Hepatocyte (in vitro differentiated cells): Measurements from ENCODE around the gene PTPRE. TPM values are rescaled to one million over a fixed set of nuclear protein-coding genes. Genes with fewer than 3 reads are reported as not detected.

Experiments used
- DNase-seq: peaks from one replicate; pipeline ENCODE4 v3.0.0-alpha.2; 2016; ENCODE audit warnings: low spot score
- H2AFZ ChIP-seq: fragments of 200-600 bp; sonication (generic); 2 replicates; pipeline ENCODE4 v1.6.0; 2016; ENCODE audit warnings: antibody characterized with exemption, mild to moderate bottlenecking
- H3K27ac ChIP-seq: fragments of 200-600 bp; sonication (generic); 2 replicates; pipeline ENCODE4 v1.5.1; 2016; ENCODE audit warnings: mild to moderate bottlenecking
- H3K27me3 ChIP-seq: fragments of 200-600 bp; sonication (generic); 2 replicates; pipeline ENCODE4 v1.6.1; 2016
- H3K36me3 ChIP-seq: fragments of 200-600 bp; sonication (generic); replicated peaks from 2 replicates; pipeline ENCODE4 v1.5.1; 2016; ENCODE audit warnings: low read depth; ENCODE audit not compliant: insufficient read depth
- H3K4me1 ChIP-seq: fragments of 200-600 bp; sonication (generic); 2 replicates; pipeline ENCODE4 v1.5.1; 2016; ENCODE audit warnings: mild to moderate bottlenecking, moderate library complexity; ENCODE audit not compliant: insufficient read depth
- H3K4me2 ChIP-seq: fragments of 200-600 bp; sonication (generic); 2 replicates; pipeline ENCODE4 v1.6.0; 2016
- H3K4me3 ChIP-seq: fragments of 200-600 bp; sonication (generic); 2 replicates; pipeline ENCODE4 v1.5.1; 2016; ENCODE audit warnings: mild to moderate bottlenecking
- H3K79me2 ChIP-seq: fragments of 200-600 bp; sonication (generic); 2 replicates; pipeline ENCODE4 v1.6.0; 2017; ENCODE audit warnings: mild to moderate bottlenecking
- H3K9me2 ChIP-seq: fragments of 200-600 bp; sonication (generic); replicated peaks from 2 replicates; pipeline ENCODE4 v1.6.0; 2017; ENCODE audit warnings: mild to moderate bottlenecking; ENCODE audit not compliant: insufficient read depth
- H3K9me3 ChIP-seq: fragments of 200-600 bp; sonication (generic); 2 replicates; pipeline ENCODE4 v1.5.1; 2016; ENCODE audit warnings: low read depth, mild to moderate bottlenecking
- H4K20me1 ChIP-seq: fragments of 200-600 bp; sonication (generic); 2 replicates; pipeline ENCODE4 v1.6.0; 2016; ENCODE audit warnings: mild to moderate bottlenecking; ENCODE audit not compliant: insufficient read depth, poor library complexity, severe bottlenecking
- CTCF ChIP-seq: fragments of 200-600 bp; sonication (generic); IDR thresholded peaks from 2 replicates; pipeline ENCODE4 v1.5.1; 2016; ENCODE audit warnings: antibody characterized with exemption, mild to moderate bottlenecking; ENCODE audit not compliant: poor library complexity
- EZH2 ChIP-seq: fragments of 200-600 bp; sonication (generic); IDR thresholded peaks from 2 replicates; pipeline ENCODE4 v1.6.1; 2016; ENCODE audit warnings: antibody characterized with exemption, mild to moderate bottlenecking, borderline replicate concordance
- EZH2phosphoT487 ChIP-seq: fragments of 200-600 bp; sonication (generic); IDR thresholded peaks from one replicate; pipeline ENCODE4 v1.6.1; 2018; ENCODE audit warnings: antibody characterized with exemption, mild to moderate bottlenecking, low read depth, moderate library complexity; ENCODE audit not compliant: unreplicated experiment, severe bottlenecking
- WGBS: methylation state at CpG from one replicate; pipeline ENCODE4 v1.1.6; 2016; ENCODE audit warnings: low lambda C conversion rate; ENCODE audit errors: missing lambda C conversion rate; 5-methylcytosine and 5-hydroxymethylcytosine counted together
- polyA plus RNA-seq: library from polyadenylated mRNA; unstranded; fragments of >200 nt; fragmentation: Nextera tagmentation; extraction: Ambion mirVana; gene quantifications from 2 replicates; pipeline ENCODE4 v1.2.1, GENCODE V29; 2016
- total RNA-seq: library from RNA; depleted of rRNA; stranded (reverse); fragments of >200 nt; gene quantifications from 2 replicates; pipeline ENCODE4 v1.2.3, GENCODE V29; 2014

Gene PTPRE
- total and polyA plus RNA-seq, 2 experiments from 2014 or later: 3.2 to 10.1 TPM

GRCh38 chr10:128011059-128011979 is 104.4 kb downstream of the PTPRE start:
- H3K9me3 ChIP-seq: no peaks in the 10 kb centered on the region
- no peak overlapping the region for H3K4me3 ChIP-seq
- peak overlapping the region; percentile 71 for H3K4me2 ChIP-seq
- H3K9me2 ChIP-seq: no peaks in the 10 kb centered on the region
- peak; percentile 80 for DNase-seq
- H3K4me1 ChIP-seq: no peaks in the 10 kb centered on the region
- WGBS: 22% methylated on average over 27 of the region's 27 CpGs
- TF ChIP-seq EZH2 (no peak), EZH2phosphoT487 (no peak), CTCF (peak; percentile 99)
- no peak overlapping the region for H2AFZ ChIP-seq
- no peaks in the 10 kb centered on the region for H3K79me2 ChIP-seq
- H3K36me3 ChIP-seq: no peaks in the 10 kb centered on the region
- no peak overlapping the region for H3K27ac ChIP-seq
- H4K20me1 ChIP-seq: no peaks in the 10 kb centered on the region
- no peaks in the 10 kb centered on the region for H3K27me3 ChIP-seq

- H3K27ac ChIP-seq: no peak overlapping the region
- TF ChIP-seq CTCF: no peak
- no peak for TF ChIP-seq EZH2
- no peak for TF ChIP-seq EZH2phosphoT487
- no peaks in the 10 kb centered on the region for H3K36me3 ChIP-seq
- no peaks in the 10 kb centered on the region for H3K9me2 ChIP-seq
- no peak overlapping the region for H3K4me3 ChIP-seq
- no peaks in the 10 kb centered on the region for H3K27me3 ChIP-seq
- no peaks in the 10 kb centered on the region for H3K9me3 ChIP-seq
- no peaks in the 10 kb centered on the region for H3K4me1 ChIP-seq
- no peak overlapping the region for H3K4me2 ChIP-seq
- 94% methylated on average over 4 of the region's 4 CpGs for WGBS
- H3K79me2 ChIP-seq: no peaks in the 10 kb centered on the region
- no peak for DNase-seq
- H4K20me1 ChIP-seq: no peaks in the 10 kb centered on the region
- no peak overlapping the region for H2AFZ ChIP-seq
Observed at GRCh38 chr10:128013626-128014025, 106.7 kb downstream of the PTPRE start.

- no peak for DNase-seq
- no peak for TF ChIP-seq EZH2
- no peak for TF ChIP-seq EZH2phosphoT487
- TF ChIP-seq CTCF: no peak
- no peaks in the 10 kb centered on the region for H3K9me3 ChIP-seq
- 82% methylated on average over 7 of the region's 7 CpGs for WGBS
- no peaks in the 10 kb centered on the region for H3K4me1 ChIP-seq
- no peak overlapping the region for H2AFZ ChIP-seq
- no peak overlapping the region for H3K4me2 ChIP-seq
- H3K27me3 ChIP-seq: no peaks in the 10 kb centered on the region
- H3K9me2 ChIP-seq: no peaks in the 10 kb centered on the region
- no peaks in the 10 kb centered on the region for H3K79me2 ChIP-seq
- H3K27ac ChIP-seq: no peak overlapping the region
- no peaks in the 10 kb centered on the region for H3K36me3 ChIP-seq
- H4K20me1 ChIP-seq: no peaks in the 10 kb centered on the region
- no peak overlapping the region for H3K4me3 ChIP-seq
Observed at GRCh38 chr10:128014236-128014635, 107.3 kb downstream of the PTPRE start.
